GM19452 (cell line): ENCODE data around the gene XIAP.
"Not testable (repeated sequence)": the region's sequence is repeated elsewhere in the genome, so short reads cannot be mapped to it uniquely, and the experiment has no call there.

Experiments used
- ATAC-seq: cut with Tn5 transposase; IDR thresholded peaks from one replicate; pipeline ENCODE4 v1.9.1; 2021; ENCODE audit not compliant: unreplicated experiment

Gene XIAP

GRCh38 chrX:123859846-123860838 lies at the start of gene XIAP:
XIAP (plus strand) TSS chrX:123860053; CDS start chrX:123885663, 25,610 bp downstream.
- peak; percentile 82 for ATAC-seq

- ATAC-seq: no peak
These were observed 45.5 kb upstream of the XIAP start for GRCh38 chrX:123814343-123814742.

GRCh38 chrX:123814934-123815394 lies 44.9 kb upstream of the XIAP start:
- not testable (repeated sequence) for ATAC-seq

GRCh38 chrX:123817288-123817894 lies 42.5 kb upstream of the XIAP start:
- no peak for ATAC-seq

GRCh38 chrX:123818243-123818642 lies 41.6 kb upstream of the XIAP start:
- ATAC-seq: no peak

GRCh38 chrX:123822965-123823364 lies 36.9 kb upstream of the XIAP start:
- no peak for ATAC-seq

- peak; percentile 87 for ATAC-seq
These were observed 29.5 kb upstream of the XIAP start for GRCh38 chrX:123830309-123830708.

- peak; percentile 71 for ATAC-seq
These were observed 26.5 kb upstream of the XIAP start for GRCh38 chrX:123833387-123833786.

- ATAC-seq: no peak
These were observed 25.7 kb upstream of the XIAP start for GRCh38 chrX:123834116-123834515.

- peak; percentile 51 for ATAC-seq
These were observed 24.0 kb upstream of the XIAP start for GRCh38 chrX:123835661-123836371.

GRCh38 chrX:123845129-123845528 lies 14.7 kb upstream of the XIAP start:
- ATAC-seq: not testable (repeated sequence)

- no peak for ATAC-seq
These were observed 13.2 kb upstream of the XIAP start for GRCh38 chrX:123846577-123847038.

- no peak for ATAC-seq
These were observed 12.8 kb upstream of the XIAP start for GRCh38 chrX:123847056-123847455.

GRCh38 chrX:123849096-123849495 lies 10.8 kb upstream of the XIAP start:
- no peak for ATAC-seq

- ATAC-seq: not testable (repeated sequence)
These were observed 9.9 kb upstream of the XIAP start for GRCh38 chrX:123849906-123850305.

GRCh38 chrX:123851079-123851478 lies 8.8 kb upstream of the XIAP start:
- no peak for ATAC-seq

GRCh38 chrX:123854329-123854728 lies 5.5 kb upstream of the XIAP start:
- no peak for ATAC-seq

GRCh38 chrX:123859409-123859845 lies 426 bp upstream of the XIAP start:
- ATAC-seq: peak; percentile 4

GRCh38 chrX:123860983-123861382 lies 1.1 kb downstream of the XIAP start:
- ATAC-seq: no peak

- no peak for ATAC-seq
These were observed 9.6 kb downstream of the XIAP start for GRCh38 chrX:123869488-123869887.

GRCh38 chrX:123871309-123871708 lies 11.5 kb downstream of the XIAP start:
- ATAC-seq: peak; percentile 43
